Measurements from ENCODE around the gene CMIP.

DNA sequence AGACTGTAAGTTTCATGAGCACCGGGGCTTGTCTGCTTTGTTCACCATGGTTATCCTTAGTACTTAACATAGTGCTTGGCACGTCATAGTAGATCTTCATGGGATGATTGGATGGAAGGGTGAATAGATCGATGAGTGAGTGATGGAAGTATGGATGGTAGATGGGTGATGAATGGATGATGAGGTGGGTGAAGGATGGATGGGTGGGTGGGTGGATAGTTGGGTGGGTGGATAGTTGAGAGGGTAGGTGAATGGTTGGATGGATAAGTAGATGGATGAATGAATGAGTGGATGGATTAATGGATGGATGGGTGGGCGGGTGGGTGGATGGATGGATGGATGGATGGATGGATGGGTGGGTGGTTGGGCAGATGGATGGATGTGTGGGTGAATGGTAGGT, 201.3 kb downstream of the CMIP start:
- TF ChIP-seq, protein P1, sequence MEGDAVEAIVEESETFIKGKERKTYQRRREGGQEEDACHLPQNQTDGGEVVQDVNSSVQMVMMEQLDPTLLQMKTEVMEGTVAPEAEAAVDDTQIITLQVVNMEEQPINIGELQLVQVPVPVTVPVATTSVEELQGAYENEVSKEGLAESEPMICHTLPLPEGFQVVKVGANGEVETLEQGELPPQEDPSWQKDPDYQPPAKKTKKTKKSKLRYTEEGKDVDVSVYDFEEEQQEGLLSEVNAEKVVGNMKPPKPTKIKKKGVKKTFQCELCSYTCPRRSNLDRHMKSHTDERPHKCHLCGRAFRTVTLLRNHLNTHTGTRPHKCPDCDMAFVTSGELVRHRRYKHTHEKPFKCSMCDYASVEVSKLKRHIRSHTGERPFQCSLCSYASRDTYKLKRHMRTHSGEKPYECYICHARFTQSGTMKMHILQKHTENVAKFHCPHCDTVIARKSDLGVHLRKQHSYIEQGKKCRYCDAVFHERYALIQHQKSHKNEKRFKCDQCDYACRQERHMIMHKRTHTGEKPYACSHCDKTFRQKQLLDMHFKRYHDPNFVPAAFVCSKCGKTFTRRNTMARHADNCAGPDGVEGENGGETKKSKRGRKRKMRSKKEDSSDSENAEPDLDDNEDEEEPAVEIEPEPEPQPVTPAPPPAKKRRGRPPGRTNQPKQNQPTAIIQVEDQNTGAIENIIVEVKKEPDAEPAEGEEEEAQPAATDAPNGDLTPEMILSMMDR (IDR thresholded peaks at IDR 0.05): no peak
- TF ChIP-seq POLR2A (IDR thresholded peaks at IDR 0.05): no peak
